GM06990 (cell line): ENCODE results near the gene KRTAP9-6.

Source experiments
- DNase-seq: peaks from one replicate; pipeline ENCODE4 v3.0.0-alpha.2; 2011; ENCODE audit not compliant: insufficient read length; ENCODE audit errors: extremely low read depth
- H3K27me3 ChIP-seq: replicated peaks from 2 replicates; pipeline ENCODE4 v1.6.0; 2011; ENCODE audit warnings: low read length; ENCODE audit not compliant: control insufficient read depth, insufficient read depth
- H3K36me3 ChIP-seq: 2 replicates; pipeline ENCODE4 v1.5.1; 2011; ENCODE audit warnings: low read length; ENCODE audit not compliant: control insufficient read depth, insufficient read depth
- H3K4me3 ChIP-seq: replicated peaks from 2 replicates; pipeline ENCODE4 v1.5.1; 2011; ENCODE audit warnings: low read depth, mild to moderate bottlenecking, control low read depth, low read length
- TF ChIP-seq, protein P1 (sequence below): IDR thresholded peaks from 2 replicates; pipeline ENCODE4 v1.5.1; 2011; ENCODE audit warnings: low read length, control low read depth, mild to moderate bottlenecking, inconsistent platforms; ENCODE audit not compliant: insufficient read depth, poor library complexity, severe bottlenecking

The KRTAP9-6 gene

DNA sequence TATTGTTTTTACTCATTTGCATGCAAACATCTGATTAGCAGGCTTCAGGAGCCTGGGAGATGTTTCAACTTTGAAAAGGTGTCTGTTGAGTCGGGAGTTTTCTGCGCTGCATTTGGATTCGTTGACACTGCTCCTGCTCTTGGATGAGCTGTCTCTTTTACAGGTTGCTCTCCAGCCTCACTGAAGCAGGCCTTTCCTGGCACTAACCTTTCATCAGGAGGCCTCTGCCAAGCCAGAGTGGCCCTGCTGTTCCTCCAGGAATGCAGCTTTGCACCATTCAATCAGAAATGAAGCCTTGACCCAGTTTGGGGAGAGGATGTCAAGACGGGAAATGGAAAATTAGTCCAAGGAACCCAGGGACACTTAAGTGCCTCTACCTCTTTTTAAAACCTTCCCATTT, 37.8 kb downstream of the KRTAP9-6 start:
- TF ChIP-seq, protein P1, sequence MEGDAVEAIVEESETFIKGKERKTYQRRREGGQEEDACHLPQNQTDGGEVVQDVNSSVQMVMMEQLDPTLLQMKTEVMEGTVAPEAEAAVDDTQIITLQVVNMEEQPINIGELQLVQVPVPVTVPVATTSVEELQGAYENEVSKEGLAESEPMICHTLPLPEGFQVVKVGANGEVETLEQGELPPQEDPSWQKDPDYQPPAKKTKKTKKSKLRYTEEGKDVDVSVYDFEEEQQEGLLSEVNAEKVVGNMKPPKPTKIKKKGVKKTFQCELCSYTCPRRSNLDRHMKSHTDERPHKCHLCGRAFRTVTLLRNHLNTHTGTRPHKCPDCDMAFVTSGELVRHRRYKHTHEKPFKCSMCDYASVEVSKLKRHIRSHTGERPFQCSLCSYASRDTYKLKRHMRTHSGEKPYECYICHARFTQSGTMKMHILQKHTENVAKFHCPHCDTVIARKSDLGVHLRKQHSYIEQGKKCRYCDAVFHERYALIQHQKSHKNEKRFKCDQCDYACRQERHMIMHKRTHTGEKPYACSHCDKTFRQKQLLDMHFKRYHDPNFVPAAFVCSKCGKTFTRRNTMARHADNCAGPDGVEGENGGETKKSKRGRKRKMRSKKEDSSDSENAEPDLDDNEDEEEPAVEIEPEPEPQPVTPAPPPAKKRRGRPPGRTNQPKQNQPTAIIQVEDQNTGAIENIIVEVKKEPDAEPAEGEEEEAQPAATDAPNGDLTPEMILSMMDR, result no peak
- Histone ChIP-seq H3K36me3 (no peaks in the 10 kb centered on the region), H3K4me3 (no peak overlapping the region), H3K27me3 (peaks cover under 1% of the 10 kb centered on the region)
- no peak for DNase-seq

DNA sequence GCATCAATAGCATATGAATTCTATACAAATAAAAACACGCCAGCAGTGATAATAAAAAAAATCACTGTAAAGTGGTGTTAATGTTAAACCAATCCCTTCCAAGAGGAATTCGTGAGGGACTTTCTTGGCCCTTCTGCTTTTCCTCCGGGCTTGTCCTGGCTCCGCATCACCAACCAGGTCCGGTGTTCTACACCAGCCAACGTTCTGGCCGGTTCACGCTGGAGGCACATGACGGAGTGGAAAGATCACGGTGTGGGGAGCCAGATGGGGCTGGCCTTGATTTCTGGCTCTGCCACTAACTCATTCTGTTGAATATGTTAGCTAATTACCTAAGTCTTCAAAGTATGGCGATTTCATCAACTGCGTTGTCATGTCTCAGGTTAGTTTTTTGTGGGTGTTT, 38.9 kb downstream of the KRTAP9-6 start:
- TF ChIP-seq, protein P1, result no peak
- Histone ChIP-seq H3K27me3 (peaks cover 3% of the 10 kb centered on the region), H3K36me3 (no peaks in the 10 kb centered on the region), H3K4me3 (no peak overlapping the region)
- DNase-seq, result no peak

DNA sequence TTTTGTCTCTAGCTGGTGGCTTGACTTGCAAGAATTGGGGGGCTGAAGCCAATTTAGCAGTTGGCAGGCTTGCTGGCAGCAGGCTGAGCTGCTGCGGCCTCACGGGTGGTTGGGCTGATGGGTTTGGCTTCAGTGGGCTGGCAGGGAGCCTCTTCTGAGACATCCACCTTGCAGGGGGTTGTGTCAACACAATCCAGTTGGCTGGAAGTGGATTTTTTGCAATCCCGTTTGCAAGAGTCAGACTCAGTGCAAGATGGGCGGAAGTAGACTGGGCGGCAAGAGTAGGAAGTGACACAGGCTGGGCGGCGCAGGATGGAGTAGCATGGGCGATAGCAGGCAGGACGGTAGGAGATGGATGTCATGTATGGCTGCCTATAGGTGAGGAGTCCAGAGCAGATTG, 42.5 kb downstream of the KRTAP9-6 start:
- TF ChIP-seq, protein P1, result no peak
- Histone ChIP-seq H3K36me3 (no peaks in the 10 kb centered on the region), H3K27me3 (peaks cover 3% of the 10 kb centered on the region), H3K4me3 (no peak overlapping the region)
- DNase-seq, result no peak

DNA sequence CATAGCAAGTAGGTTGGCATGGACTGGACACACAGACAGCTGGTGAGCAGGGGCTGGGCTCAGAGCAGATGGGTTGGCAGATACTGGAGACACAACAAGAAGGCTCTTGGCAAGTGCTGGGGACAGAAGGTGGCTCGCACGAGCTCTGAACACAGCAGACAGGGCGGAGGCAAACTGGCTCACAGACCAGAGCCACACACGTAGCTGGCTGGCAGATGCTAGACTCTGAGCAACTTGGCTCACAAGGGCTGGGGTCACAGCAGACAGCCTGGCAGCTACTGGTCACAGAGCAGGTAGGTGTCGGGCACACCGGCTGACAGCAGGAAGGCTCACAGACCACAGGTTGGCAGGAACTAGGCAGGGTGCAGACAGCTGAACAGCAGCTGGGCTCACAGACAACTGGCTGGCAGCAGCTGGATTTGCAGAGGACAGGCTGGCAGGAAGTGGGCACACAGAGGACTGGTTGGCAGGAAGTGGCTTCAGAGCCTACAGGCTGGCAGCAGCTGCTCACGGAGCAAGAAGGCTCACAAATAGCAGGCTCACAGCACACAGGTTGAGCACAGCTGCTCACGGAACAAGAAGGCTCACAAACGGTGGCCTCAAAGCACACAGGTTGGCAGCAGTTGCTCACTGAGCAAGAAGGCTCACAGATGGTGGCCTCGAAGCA, 43.2 kb downstream of the KRTAP9-6 start:
- H3K36me3 ChIP-seq, result no peaks in the 10 kb centered on the region
- no peak for DNase-seq
- peaks cover 3% of the 10 kb centered on the region for H3K27me3 ChIP-seq
- TF ChIP-seq, protein P1, result no peak
- no peak overlapping the region for H3K4me3 ChIP-seq

DNA sequence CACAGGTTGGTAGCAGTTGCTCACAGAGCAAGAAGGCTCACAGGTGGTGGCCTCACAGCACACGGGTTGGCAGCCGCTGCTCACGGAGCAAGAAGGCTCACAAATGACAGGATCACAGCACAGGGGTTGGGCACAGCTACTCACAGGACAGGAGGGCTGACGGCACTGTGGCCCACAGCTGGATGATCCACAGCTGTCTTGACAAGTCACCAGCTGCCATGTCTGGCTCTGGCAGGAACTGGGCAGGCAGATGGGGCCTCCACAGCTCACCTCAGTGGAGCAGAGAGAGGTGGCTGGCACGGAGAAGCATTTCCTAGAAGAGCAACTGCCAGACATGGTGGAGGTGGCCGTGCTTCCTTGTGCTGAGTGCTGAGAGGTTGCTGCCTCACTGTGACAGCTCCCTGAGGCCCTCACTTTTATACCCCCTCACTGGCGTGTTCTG, 43.8 kb downstream of the KRTAP9-6 start, which contains the start of gene KRTAP16-1:
Gene KRTAP16-1, minus strand, starts transcription at position 392 of the 442 bp plus-strand sequence. Its CDS starts 56 bp downstream, at position 336.
- H3K27me3 ChIP-seq, result peaks cover 3% of the 10 kb centered on the region
- TF ChIP-seq, protein P1, result no peak
- DNase-seq, result no peak
- no peak within 1 kb of the TSS for H3K4me3 ChIP-seq
- no peaks in the 10 kb centered on the region for H3K36me3 ChIP-seq
